ENCODE results near the gene RNASEL.
A peak's percentile ranks its signal among the peaks of the same experiment; 100 is the strongest.
"Not testable (repeated sequence)": the region's sequence is repeated elsewhere in the genome, so short reads cannot be mapped to it uniquely, and the experiment has no call there.

The RNASEL gene, protein sequence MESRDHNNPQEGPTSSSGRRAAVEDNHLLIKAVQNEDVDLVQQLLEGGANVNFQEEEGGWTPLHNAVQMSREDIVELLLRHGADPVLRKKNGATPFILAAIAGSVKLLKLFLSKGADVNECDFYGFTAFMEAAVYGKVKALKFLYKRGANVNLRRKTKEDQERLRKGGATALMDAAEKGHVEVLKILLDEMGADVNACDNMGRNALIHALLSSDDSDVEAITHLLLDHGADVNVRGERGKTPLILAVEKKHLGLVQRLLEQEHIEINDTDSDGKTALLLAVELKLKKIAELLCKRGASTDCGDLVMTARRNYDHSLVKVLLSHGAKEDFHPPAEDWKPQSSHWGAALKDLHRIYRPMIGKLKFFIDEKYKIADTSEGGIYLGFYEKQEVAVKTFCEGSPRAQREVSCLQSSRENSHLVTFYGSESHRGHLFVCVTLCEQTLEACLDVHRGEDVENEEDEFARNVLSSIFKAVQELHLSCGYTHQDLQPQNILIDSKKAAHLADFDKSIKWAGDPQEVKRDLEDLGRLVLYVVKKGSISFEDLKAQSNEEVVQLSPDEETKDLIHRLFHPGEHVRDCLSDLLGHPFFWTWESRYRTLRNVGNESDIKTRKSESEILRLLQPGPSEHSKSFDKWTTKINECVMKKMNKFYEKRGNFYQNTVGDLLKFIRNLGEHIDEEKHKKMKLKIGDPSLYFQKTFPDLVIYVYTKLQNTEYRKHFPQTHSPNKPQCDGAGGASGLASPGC

GRCh38 chr1:182588500-182589396 lies at the start of gene RNASEL:
TSS of gene RNASEL (minus strand) at chr1:182589256. CDS start at chr1:182586806, 2,450 bp downstream.
- no peak for DNase-seq

GRCh38 chr1:182637769-182638168 lies 48.7 kb upstream of the RNASEL start:
- no peak for DNase-seq

- no peak for DNase-seq
Measured at GRCh38 chr1:182635871-182636270, 46.8 kb upstream of the RNASEL start.

- peak; percentile 76 for DNase-seq
Measured at GRCh38 chr1:182634306-182635072, 45.4 kb upstream of the RNASEL start.

DNA sequence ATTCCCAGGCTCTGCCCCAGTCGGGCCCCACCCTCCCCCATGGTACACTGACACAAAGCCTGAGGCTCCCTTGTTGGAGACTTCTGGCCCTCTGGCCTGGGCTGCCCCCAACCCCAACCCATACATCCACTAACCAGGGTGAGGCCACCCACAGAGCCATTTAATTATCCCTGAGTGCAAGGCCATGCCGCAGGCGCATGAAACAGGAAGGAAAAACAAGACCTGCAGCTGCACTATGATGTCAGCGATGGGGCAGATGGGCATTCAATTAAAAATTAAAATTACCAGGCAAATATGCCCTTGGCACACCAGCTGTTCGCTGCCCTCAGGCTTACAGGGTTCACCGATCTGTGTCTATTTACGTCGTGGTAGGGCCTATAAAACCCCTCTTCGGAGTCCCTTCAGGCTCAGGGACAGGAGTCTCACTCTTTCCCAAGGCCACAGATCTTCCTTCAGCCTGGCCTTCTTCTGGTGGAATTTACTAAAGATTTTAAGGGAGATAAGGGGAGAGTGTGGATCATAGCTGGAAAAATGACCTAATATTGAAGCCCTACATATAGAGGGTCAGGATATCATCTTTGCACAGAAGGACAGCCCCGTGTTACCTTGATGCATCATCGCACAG lies 44.7 kb upstream of the RNASEL start:
- peak; percentile 95 for DNase-seq

DNA sequence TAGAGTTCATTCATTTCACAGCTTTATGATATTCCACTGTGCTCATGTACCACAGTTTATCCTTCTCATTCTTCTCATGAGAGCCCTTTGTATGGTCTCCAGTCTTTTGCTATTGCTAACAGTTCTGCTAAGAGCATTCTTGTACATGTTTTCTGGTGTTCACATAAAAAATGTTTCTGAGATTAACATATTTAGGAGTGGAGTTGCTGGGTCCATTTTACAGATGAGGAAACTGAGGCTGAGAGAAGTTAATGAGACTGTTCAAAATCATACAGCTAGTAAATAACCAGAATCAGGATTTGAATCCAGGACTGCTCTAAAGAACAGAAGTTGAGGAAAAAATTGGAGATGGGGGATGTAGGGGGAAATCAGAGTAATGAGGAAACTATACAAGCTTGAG lies 44.0 kb upstream of the RNASEL start:
- no peak for DNase-seq

GRCh38 chr1:182632441-182632857 lies 43.4 kb upstream of the RNASEL start:
- not testable (repeated sequence) for DNase-seq

- no peak for DNase-seq
Measured at GRCh38 chr1:182631954-182632353, 42.9 kb upstream of the RNASEL start.

DNA sequence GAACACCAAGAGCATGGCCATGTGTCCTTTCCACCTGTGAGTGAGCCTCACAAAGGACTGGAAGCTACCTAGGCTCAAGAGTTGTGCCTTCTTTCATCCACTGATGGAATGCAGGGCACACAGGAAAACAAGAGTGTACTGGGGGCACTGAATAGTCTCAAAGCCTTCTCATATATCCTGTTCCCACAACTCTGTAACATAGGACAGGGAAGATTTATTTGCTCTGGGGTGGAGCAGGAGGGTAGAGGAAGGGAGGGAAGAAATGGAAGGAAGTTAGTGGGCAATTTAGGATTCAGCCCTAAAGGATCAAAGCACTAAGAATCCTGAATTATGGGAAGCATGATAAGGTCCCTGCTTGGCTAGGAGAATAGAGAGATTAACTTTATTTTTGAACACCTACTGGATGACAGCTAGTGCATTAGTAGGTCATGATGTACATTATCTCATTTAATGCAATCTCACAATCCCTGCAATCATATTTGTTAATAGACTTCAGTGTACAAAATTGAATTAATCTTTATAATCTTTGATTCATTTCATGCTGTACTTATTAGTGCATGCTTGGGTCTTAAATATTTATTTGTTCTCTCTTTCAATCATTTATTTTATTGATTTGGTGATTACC lies 42.1 kb upstream of the RNASEL start:
- DNase-seq: no peak

- no peak for DNase-seq
Measured at GRCh38 chr1:182630586-182630985, 41.5 kb upstream of the RNASEL start.

GRCh38 chr1:182629499-182630096 lies 40.5 kb upstream of the RNASEL start:
- no peak for DNase-seq

GRCh38 chr1:182629080-182629479 lies 40.0 kb upstream of the RNASEL start:
- DNase-seq: no peak

GRCh38 chr1:182628657-182629056 lies 39.6 kb upstream of the RNASEL start:
- DNase-seq: no peak

DNA sequence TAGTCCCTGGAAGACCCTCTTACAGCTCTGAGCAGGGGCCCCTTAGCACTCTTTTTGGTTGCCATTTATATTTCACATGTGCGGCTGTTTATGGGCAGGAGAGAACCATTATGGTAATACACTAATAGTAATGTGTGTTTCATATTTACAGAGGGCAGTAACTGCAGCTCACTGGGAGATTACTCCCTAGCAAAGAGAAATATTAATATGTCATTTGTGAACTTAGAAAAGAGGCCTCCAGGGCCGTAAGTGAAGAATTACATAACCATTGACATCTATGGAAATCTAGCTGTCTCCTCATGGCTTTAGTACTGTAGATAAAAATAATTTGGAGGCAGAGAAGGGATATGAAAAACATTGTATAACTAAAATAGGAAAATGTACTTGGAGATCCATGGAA lies 38.6 kb upstream of the RNASEL start:
- DNase-seq: no peak

DNA sequence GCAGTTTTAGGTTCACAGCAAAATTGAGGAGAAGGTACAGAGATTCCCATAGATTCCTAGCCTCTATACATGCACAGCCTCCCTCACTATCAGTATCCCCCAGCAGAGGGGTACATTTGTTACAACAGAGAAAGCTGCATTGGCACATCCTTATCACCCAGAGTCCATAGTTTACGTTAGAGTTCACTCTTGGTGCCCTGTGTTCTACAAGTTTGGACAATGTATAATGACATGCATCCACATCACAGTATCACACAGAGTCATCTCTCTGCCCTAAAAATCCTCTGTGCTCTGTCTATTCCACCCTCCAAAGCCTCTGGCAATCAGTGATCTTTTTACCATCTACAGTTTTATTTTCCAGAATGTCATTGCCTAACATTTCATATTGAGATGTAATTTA lies 37.5 kb upstream of the RNASEL start:
- no peak for DNase-seq

DNA sequence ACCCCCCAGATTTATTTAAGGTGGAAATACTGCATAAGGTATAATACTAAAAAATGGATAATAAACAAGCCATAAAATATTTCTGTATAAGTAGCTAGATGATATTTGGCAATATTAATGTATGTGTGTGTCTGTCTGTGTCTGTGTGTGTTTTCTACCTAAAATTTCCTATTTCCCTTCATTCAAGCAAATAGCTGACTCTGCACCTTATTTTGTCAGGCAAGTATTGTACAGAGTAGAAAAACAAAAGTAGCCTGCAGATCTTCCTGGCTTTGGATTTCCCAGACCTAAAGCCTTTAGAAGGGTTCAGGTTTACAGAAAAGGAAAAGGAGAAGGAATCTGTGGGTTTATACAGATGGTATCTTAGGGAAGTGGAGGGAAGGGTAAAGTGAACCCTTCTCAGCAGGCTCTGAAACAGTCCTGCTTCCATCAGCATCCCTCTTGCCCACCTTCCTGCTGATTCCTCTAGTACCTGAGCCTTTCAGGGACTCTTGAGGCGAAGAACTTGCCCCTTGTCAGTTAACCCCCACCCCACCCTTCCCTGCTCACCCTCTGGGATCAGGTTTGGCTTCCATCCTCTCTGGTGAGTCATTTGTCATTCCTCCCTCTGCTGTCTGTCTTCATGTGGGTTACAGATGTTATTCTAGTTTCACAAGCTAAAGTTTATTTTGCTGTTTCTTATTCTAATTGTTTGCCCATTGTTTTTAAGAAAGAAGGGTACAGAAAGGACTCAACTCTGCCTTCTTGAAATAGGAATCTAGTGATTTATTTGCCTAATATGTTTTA lies 36.9 kb upstream of the RNASEL start:
- no peak for DNase-seq

DNA sequence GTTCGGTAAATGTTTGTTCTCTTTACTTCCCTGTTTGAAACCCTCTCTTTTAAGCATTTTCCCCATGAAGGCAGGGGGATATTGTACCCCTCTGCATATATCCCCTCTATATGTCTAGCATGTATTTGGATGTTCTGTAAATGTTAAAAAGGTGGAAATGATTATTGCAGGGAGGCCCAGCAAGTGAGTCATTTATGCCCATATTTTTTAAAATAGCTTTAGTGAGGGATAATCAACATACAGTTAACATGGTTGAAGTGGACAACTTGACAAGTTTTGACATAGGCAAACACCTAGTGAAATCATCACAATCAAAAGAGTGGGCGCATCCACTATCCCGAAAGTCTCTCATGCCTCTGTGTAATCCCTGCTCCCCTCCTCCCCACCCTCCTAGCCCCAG lies 36.0 kb upstream of the RNASEL start:
- no peak for DNase-seq

GRCh38 chr1:182624577-182624976 lies 35.5 kb upstream of the RNASEL start:
- no peak for DNase-seq

GRCh38 chr1:182622901-182623528 lies 34.0 kb upstream of the RNASEL start:
- no peak for DNase-seq

GRCh38 chr1:182621906-182622305 lies 32.9 kb upstream of the RNASEL start:
- no peak for DNase-seq

All from NCI-H524 treated with DMSO at 0.1 percent for 48 hours (cell line).